Neural progenitor cell (in vitro differentiated cells): Measurements from ENCODE around the gene GBGT1.

Source experiments
- CTCF ChIP-seq: fragments of 200-600 bp; sonication (generic); IDR thresholded peaks from 2 replicates; pipeline ENCODE4 v1.5.1; 2017; ENCODE audit warnings: antibody characterized with exemption, mild to moderate bottlenecking
- EZH2 ChIP-seq: fragments of 200-600 bp; sonication (generic); IDR thresholded peaks from 2 replicates; pipeline ENCODE4 v1.6.1; 2017; ENCODE audit warnings: antibody characterized with exemption, mild to moderate bottlenecking, moderate library complexity
- EZH2phosphoT487 ChIP-seq: fragments of 200-600 bp; sonication (generic); IDR thresholded peaks from 2 replicates; pipeline ENCODE4 v1.6.1; 2017; ENCODE audit warnings: antibody characterized with exemption

- TF ChIP-seq CTCF (no peak), EZH2 (no peak), EZH2phosphoT487 (no peak)
Measured at GRCh38 chr9:133168432-133168831, 4.7 kb upstream of the GBGT1 start.
